Measurements from ENCODE around the gene RAB6C.
A peak's percentile ranks its signal among the peaks of the same experiment; 100 is the strongest.
"Not testable (repeated sequence)": the region's sequence is repeated elsewhere in the genome, so short reads cannot be mapped to it uniquely, and the experiment has no call there.

The RAB6C gene

GRCh38 chr2:129979629-129980155, at the start of gene RAB6C:
TSS of gene RAB6C (plus strand) at chr2:129979666. CDS start at chr2:129980116, 450 bp downstream.
- DNase-seq (ENCODE audit: low spot score in 2 of 2); H3K4me1 Mint-ChIP-seq; H3K9me3 Mint-ChIP-seq; H3K36me3 Mint-ChIP-seq; H3K27ac Mint-ChIP-seq: not testable (repeated sequence)
- H3K4me3 Mint-ChIP-seq, result peak within 1 kb of the TSS; percentile 52
- ATAC-seq, result peak; percentile 62

GRCh38 chr2:129930451-129930850, 49.0 kb upstream of the RAB6C start:
- ATAC-seq (no peak), DNase-seq (ENCODE audit: low spot score in 2 of 2) (no peak)
- Mint-ChIP-seq H3K4me3 (no peak overlapping the region), H3K27ac (no peak overlapping the region), H3K4me1 (peaks cover 6% of the 10 kb centered on the region), H3K36me3 (no peaks in the 10 kb centered on the region), H3K9me3 (no peaks in the 10 kb centered on the region)

- not testable (repeated sequence) for H3K4me1 Mint-ChIP-seq
Measured at GRCh38 chr2:129933387-129933786, 46.1 kb upstream of the RAB6C start.

GRCh38 chr2:129934044-129934822, 45.2 kb upstream of the RAB6C start:
- DNase-seq (ENCODE audit: low spot score in 2 of 2) (no peak), ATAC-seq (no peak)
- Mint-ChIP-seq H3K27ac (no peak overlapping the region), H3K36me3 (no peaks in the 10 kb centered on the region), H3K9me3 (no peaks in the 10 kb centered on the region), H3K4me3 (no peak overlapping the region), H3K4me1 (peaks cover 6% of the 10 kb centered on the region)

More at GRCh38 chr2:129933387-129933786, 46.1 kb upstream of the RAB6C start:
- ATAC-seq; H3K4me3 Mint-ChIP-seq; H3K27ac Mint-ChIP-seq; DNase-seq (ENCODE audit: low spot score in 2 of 2); H3K9me3 Mint-ChIP-seq; H3K36me3 Mint-ChIP-seq: not testable (repeated sequence)

GRCh38 chr2:129935118-129935517, 44.3 kb upstream of the RAB6C start:
- Mint-ChIP-seq H3K9me3 (no peaks in the 10 kb centered on the region), H3K36me3 (no peaks in the 10 kb centered on the region), H3K27ac (no peak overlapping the region), H3K4me1 (peaks cover 6% of the 10 kb centered on the region), H3K4me3 (no peak overlapping the region)
- DNase-seq (ENCODE audit: low spot score in 2 of 2) (no peak), ATAC-seq (no peak)

GRCh38 chr2:129936334-129936934, 43.0 kb upstream of the RAB6C start:
- Mint-ChIP-seq H3K36me3 (no peaks in the 10 kb centered on the region), H3K27ac (no peak overlapping the region), H3K4me3 (no peak overlapping the region), H3K4me1 (peaks cover 6% of the 10 kb centered on the region), H3K9me3 (no peaks in the 10 kb centered on the region)
- no peak for ATAC-seq
- DNase-seq (ENCODE audit: low spot score in 2 of 2), result peak in 1 of 2 donors; percentile 70

- not testable (repeated sequence) for DNase-seq (ENCODE audit: low spot score in 2 of 2); H3K36me3 Mint-ChIP-seq; H3K4me1 Mint-ChIP-seq; H3K4me3 Mint-ChIP-seq; H3K27ac Mint-ChIP-seq; ATAC-seq; H3K9me3 Mint-ChIP-seq
Measured at GRCh38 chr2:129938850-129939471, 40.5 kb upstream of the RAB6C start.

- not testable (repeated sequence) for DNase-seq (ENCODE audit: low spot score in 2 of 2); H3K4me1 Mint-ChIP-seq; H3K9me3 Mint-ChIP-seq; ATAC-seq; H3K27ac Mint-ChIP-seq; H3K36me3 Mint-ChIP-seq; H3K4me3 Mint-ChIP-seq
Measured at GRCh38 chr2:129943456-129943855, 36.0 kb upstream of the RAB6C start.

- Mint-ChIP-seq H3K4me1 (no peaks in the 10 kb centered on the region), H3K36me3 (no peaks in the 10 kb centered on the region), H3K4me3 (no peak overlapping the region), H3K27ac (no peak overlapping the region), H3K9me3 (no peaks in the 10 kb centered on the region)
- DNase-seq (ENCODE audit: low spot score in 2 of 2) (no peak), ATAC-seq (no peak)
Measured at GRCh38 chr2:129945557-129945956, 33.9 kb upstream of the RAB6C start.

GRCh38 chr2:129947712-129948111, 31.8 kb upstream of the RAB6C start:
- not testable (repeated sequence) for H3K27ac Mint-ChIP-seq; H3K36me3 Mint-ChIP-seq; DNase-seq (ENCODE audit: low spot score in 2 of 2); H3K4me3 Mint-ChIP-seq; H3K4me1 Mint-ChIP-seq; ATAC-seq; H3K9me3 Mint-ChIP-seq

GRCh38 chr2:129956171-129956570, 23.3 kb upstream of the RAB6C start:
- H3K4me3 Mint-ChIP-seq; H3K36me3 Mint-ChIP-seq; H3K4me1 Mint-ChIP-seq; DNase-seq (ENCODE audit: low spot score in 2 of 2); ATAC-seq; H3K9me3 Mint-ChIP-seq; H3K27ac Mint-ChIP-seq: not testable (repeated sequence)

GRCh38 chr2:129957891-129958290, 21.6 kb upstream of the RAB6C start:
- ATAC-seq (no peak), DNase-seq (ENCODE audit: low spot score in 2 of 2) (no peak)
- Mint-ChIP-seq H3K4me1 (no peaks in the 10 kb centered on the region), H3K27ac (no peak overlapping the region), H3K4me3 (no peak overlapping the region), H3K9me3 (no peaks in the 10 kb centered on the region), H3K36me3 (no peaks in the 10 kb centered on the region)

GRCh38 chr2:129958736-129959135, 20.7 kb upstream of the RAB6C start:
- not testable (repeated sequence) for ATAC-seq; H3K27ac Mint-ChIP-seq; H3K36me3 Mint-ChIP-seq; H3K4me3 Mint-ChIP-seq; H3K4me1 Mint-ChIP-seq; H3K9me3 Mint-ChIP-seq; DNase-seq (ENCODE audit: low spot score in 2 of 2)

- not testable (repeated sequence) for DNase-seq (ENCODE audit: low spot score in 2 of 2); H3K4me1 Mint-ChIP-seq; H3K27ac Mint-ChIP-seq; H3K4me3 Mint-ChIP-seq; H3K36me3 Mint-ChIP-seq; H3K9me3 Mint-ChIP-seq; ATAC-seq
Measured at GRCh38 chr2:129968605-129969004, 10.9 kb upstream of the RAB6C start.

GRCh38 chr2:129975016-129975774, 4.3 kb upstream of the RAB6C start:
- H3K36me3 Mint-ChIP-seq, result no peaks in the 10 kb centered on the region
- no peak overlapping the region for H3K4me3 Mint-ChIP-seq
- DNase-seq (ENCODE audit: low spot score in 2 of 2) (no peak), ATAC-seq (no peak)
- no peak overlapping the region for H3K27ac Mint-ChIP-seq
- H3K4me1 Mint-ChIP-seq, result peaks cover 2% of the 10 kb centered on the region
- peaks cover 2% of the 10 kb centered on the region for H3K9me3 Mint-ChIP-seq
